Embryonic facial prominence (tissue), 1 donor: ENCODE data around the gene FKBP7.
"Not testable (repeated sequence)": the region's sequence is repeated elsewhere in the genome, so short reads cannot be mapped to it uniquely, and the experiment has no call there.

ENCODE experiments used
- DNase-seq: peaks from one replicate; pipeline ENCODE4 v3.0.0-alpha.2; 2016; ENCODE audit errors: extremely low spot score

The FKBP7 gene

GRCh38 chr2:178478439-178479274 lies at the start of gene FKBP7:
FKBP7 (minus strand) TSS chr2:178478600; CDS start chr2:178478499, 101 bp downstream.
- peak; percentile 69 for DNase-seq

- DNase-seq, result no peak
These were observed 49.2 kb upstream of the FKBP7 start for GRCh38 chr2:178527592-178527991.

GRCh38 chr2:178526256-178526655 lies 47.9 kb upstream of the FKBP7 start:
- no peak for DNase-seq

- not testable (repeated sequence) for DNase-seq
These were observed 47.1 kb upstream of the FKBP7 start for GRCh38 chr2:178525460-178525859.

- not testable (repeated sequence) for DNase-seq
These were observed 46.6 kb upstream of the FKBP7 start for GRCh38 chr2:178525010-178525409.

- no peak for DNase-seq
These were observed 45.3 kb upstream of the FKBP7 start for GRCh38 chr2:178523596-178524134.

- peak; percentile 83 for DNase-seq
These were observed 44.7 kb upstream of the FKBP7 start for GRCh38 chr2:178522950-178523595.

GRCh38 chr2:178521304-178522150 lies 43.1 kb upstream of the FKBP7 start:
- no peak for DNase-seq

GRCh38 chr2:178517496-178517895 lies 39.1 kb upstream of the FKBP7 start:
- no peak for DNase-seq

- DNase-seq, result no peak
These were observed 36.3 kb upstream of the FKBP7 start for GRCh38 chr2:178514664-178515063.

- no peak for DNase-seq
These were observed 35.5 kb upstream of the FKBP7 start for GRCh38 chr2:178513876-178514275.

- no peak for DNase-seq
These were observed 34.1 kb upstream of the FKBP7 start for GRCh38 chr2:178512484-178512883.

GRCh38 chr2:178510384-178510783 lies 32.0 kb upstream of the FKBP7 start:
- DNase-seq, result no peak

- no peak for DNase-seq
These were observed 30.2 kb upstream of the FKBP7 start for GRCh38 chr2:178508646-178509045.

GRCh38 chr2:178506949-178507348 lies 28.5 kb upstream of the FKBP7 start:
- DNase-seq, result no peak

GRCh38 chr2:178506524-178506923 lies 28.1 kb upstream of the FKBP7 start:
- no peak for DNase-seq

GRCh38 chr2:178506101-178506500 lies 27.7 kb upstream of the FKBP7 start:
- no peak for DNase-seq

- DNase-seq, result no peak
These were observed 24.4 kb upstream of the FKBP7 start for GRCh38 chr2:178502751-178503150.

- no peak for DNase-seq
These were observed 21.2 kb upstream of the FKBP7 start for GRCh38 chr2:178499640-178500039.

- no peak for DNase-seq
These were observed 19.7 kb upstream of the FKBP7 start for GRCh38 chr2:178498137-178498536.

- no peak for DNase-seq
These were observed 17.6 kb upstream of the FKBP7 start for GRCh38 chr2:178496049-178496448.

- no peak for DNase-seq
These were observed 13.2 kb upstream of the FKBP7 start for GRCh38 chr2:178491612-178492011.
